GM21526 (cell line): ENCODE results near the gene BANP.
A peak's percentile ranks its signal among the peaks of the same experiment; 100 is the strongest.

Experiments
- ATAC-seq: cut with Tn5 transposase; IDR thresholded peaks from one replicate; pipeline ENCODE4 v1.9.1; 2021; ENCODE audit warnings: moderate library complexity; ENCODE audit not compliant: unreplicated experiment, low FRiP score

Gene BANP

DNA sequence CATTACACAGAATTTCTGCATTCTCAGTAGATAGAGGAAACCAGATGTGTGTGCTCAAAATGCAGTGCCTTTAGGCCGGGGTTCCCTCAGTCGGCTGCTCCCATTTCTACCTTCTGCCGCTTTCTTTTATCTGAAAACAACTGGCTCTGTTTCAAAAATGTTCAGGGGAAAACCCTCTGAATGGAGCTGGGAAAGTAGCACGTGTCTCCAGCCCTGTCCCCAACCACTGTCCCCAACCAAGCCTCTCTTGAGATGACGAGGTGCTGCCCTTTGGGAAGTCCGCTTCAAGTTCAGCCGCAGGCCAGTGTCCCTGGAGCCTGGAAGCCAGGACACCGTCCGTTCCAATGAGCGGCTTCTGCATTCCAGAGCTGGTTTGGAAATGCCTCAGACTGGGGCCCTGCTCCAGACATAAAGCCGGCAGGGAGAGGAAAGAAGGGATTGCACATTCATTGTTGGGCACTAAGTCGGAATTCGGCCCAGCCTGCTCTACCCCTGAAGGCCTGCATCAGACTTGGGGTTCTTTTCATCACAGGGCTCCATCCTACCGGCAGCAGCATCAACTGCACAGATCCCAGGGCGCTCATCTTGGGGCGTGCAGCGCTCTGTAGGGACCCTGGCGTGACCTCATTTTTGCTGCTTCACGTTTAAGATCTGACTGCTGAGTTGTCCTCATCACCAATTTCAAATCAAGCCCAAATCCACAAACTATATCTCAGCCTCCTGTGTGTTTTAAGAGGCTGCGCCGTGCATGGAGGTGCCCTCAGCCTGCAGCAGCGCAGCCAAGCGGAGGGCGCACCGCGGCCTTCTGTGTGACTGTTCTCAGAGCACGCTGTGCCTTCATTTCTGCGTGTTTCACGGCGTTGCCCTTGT is 111.3 kb downstream of the BANP start:
- ATAC-seq: no peak

DNA sequence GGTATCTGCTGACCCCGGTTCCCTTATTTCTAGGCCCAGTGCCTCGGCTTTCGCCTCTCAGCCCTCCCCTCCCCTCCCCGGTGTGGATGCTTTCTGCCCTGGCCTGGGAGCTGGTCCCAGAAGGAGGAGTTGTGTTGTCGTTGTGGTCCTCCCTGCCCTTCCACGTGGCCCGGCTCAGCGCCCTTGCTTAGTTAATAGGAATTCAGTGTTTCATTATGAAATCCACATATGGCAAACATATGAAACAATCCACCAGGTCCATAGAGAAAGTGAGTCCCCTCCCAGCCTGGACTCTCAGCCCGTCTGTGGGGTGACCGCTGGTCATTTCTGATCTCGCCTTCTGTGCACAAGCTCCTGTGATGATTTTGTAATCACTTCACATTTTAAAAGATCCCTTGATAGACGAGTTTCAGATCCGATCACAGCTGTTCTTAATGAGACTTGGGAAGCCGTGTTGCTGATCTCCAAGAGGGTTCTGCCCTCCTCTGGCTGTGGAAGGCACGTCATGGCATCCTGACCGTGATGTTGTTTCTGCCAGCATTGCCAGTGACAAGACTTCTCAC is 112.1 kb downstream of the BANP start:
- ATAC-seq: no peak

DNA sequence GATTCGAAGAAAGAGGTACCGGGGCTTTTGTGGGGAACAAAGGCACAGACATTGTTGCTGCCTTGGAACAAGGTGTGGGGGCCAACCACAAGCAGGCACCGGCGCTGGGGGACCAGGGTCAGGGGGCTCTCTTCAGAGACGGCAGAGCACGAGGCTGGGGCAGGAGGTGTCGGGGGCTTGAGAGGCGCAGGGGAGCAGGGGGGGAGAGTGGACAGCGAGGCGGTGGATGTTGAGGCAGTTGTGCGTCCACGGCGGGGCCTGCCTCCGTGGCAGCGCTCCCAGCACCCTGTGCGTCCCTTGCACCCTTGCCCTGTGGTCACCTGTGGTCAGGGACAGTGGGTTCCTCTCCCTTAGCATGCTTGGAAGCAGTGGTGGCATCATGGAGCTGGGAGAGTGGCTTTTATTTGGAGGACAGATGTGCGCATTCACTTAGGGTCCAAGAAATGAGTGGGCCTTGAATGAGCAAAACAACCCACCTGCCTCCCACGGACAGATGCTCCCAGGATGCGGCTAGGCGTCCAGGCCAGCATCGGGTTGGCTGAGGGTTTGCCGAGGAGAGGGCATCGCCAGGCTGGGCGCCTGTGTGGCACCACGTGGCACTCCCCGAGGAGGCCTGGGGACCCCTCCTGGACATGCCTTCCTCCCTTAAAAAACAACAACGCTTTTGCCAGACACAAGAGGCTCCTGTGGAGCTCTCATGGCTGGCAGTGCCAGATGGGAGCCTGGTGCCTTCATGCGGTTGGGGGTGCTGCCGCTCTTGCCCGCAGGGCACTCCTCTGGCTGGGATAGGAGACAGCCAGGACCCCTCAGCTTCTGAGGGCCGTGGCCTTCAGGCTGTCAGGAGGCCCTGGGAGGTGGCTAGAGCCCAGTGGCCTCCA is 113.0 kb downstream of the BANP start:
- no peak for ATAC-seq

DNA sequence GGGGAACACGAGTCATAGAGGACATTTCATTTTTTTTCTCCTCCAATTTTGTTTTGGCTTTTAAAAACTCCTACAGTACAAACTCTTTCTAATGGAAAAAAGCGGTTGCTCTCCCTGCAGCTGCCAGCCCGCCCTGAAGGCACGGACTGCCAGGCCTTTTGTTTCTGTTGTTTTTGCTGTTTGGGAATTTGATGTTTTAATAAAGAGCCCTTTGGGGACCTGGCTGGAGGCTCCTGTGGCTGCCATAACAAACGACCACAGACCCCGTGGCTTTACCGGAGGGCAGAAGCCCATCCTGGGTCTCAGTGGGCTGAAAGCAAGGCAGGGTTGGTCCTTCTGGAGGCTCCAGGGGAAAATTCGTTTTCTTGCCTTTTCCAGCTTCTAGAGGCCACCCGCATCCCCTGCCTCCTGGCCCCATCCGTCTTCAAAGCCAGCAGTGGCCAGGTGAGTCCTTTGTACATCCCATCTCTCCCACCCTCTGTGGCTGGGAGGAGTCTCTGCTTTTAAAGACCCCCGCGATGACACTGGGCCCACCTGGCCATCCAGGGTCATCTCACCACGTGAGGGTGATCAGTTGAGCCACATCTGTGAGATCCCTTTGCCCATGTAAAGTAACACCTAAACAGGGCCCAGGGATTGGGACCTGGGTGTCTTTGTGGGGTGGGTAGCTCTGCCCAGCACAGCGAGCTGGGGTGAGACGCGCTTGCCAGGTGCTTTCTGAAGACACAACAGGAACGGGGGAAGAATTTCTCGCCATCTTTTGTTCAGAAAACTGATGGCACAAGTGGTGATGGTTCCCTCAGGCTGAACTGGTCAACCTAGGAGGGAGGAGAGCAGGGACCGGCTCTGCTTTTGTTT is 113.9 kb downstream of the BANP start:
- ATAC-seq: no peak

DNA sequence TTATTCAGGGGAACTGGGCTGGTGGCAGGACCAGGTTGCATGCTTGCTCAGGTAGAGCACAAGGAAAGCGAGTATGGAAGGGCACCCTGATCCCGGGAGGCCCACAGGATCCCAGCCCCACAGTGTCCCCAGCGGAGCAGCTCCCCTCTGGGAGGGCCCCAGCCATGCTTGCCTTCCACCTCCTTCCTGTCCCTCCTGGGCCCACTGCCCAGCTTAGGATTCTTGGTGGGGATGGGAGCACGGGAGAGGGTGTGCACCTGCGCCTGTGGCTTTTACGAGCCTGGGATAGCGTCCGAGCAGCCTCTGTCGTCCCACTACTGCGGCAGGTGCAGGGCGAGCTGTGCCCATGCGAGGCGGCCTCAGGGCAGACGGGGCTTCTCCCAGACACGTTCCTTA is 114.5 kb downstream of the BANP start:
- ATAC-seq: no peak

DNA sequence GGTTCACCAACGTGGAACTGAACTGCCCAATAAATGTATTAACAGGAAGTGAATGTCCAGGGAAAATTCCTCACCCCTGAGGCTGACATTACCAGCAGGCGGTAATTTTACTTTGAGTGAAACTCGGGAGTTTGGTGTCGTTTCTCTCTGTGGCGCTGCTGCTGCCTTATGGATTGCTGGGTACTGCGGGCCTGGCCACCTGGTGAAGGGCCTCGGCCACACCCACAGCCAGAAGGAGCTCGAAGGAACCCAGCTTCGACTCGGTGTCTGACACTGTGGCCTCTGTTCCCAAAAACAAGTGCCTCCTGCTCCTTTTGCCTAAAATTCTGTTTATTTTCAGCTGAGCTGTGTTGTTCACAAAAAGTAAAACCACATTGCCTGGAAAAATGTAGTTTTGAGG is 115.0 kb downstream of the BANP start:
- no peak for ATAC-seq

DNA sequence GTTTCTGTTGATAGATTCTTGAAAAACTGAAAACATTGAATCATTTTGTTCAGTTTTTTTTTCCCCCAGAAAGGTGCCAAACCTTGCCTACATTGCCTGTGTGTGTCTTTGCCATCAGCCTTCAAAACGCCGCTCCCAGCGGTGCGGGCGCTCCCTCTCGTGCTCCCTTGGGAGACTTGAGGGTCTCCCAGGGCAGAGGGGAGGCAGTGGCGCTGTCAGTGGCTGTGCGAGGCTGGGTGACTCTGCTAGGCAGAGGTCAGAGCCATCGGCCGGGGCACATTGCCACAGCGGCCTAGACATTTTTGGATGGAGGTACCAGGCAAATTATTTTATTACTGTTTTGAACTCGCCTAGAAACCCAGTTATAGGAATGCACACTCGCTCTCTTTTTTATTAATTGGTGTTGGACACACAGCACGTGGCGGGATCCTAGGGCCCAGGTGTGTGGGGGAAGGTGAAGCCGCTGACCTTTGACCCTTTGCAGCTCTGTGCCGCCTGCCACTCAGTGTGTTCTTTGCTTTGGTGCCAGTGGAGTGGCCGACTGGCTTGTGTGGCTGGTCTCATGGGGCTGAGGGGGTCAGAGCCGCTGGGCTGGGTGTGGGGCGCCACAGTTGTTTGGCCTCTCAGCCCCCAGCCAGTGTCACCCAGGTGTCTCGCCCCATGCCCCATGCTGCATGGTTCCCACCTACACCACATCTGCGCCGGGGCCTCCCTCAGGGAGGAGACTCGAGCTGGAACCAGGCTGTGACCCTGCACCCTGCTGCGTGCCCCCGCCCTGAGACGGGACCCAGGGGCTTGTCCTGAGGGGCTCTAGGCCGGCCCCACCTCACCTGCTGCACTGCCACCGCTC is 115.7 kb downstream of the BANP start:
- no peak for ATAC-seq

DNA sequence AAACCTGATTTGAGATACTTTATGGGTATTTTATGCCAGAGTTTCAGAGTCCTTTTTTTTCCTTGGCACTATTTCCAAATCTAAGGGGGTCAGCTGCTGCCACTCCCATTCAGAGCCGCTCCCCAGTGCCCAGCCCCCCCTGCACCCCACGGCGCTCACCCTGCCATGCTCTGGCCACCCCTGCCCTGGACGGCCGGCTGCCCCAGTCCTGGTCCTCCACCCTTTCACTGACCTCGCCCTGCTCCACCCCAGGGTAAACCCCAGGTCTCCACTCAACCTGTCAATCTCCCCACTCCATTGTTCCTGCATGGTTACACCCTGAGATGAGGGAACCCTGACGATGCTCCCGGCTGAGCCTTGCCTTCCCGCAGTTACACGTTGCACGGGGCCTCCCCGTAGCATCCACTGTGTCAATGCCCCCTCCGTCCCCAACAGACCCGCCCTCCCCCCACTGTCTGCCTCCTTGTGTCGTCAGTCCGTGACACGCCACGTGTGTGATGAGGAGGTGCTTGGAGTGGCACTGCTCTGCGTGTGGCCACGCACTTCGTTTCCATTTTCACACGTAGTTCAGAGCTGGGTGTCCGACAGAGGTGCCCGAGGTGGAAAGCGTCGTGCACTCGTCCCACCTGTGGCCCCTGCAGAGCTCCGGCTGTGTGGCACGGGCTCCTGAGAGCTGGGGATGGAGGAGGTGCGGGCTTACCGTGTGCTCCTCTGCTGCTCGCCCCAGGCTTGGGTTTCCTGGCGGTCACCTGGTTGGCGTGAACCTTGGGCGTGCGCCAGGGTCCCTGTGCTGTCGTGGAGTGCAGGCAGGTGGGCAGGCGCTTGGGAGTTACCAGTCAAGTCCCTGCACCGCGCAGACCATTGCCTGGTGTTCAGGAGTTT is 116.5 kb downstream of the BANP start:
- no peak for ATAC-seq

DNA sequence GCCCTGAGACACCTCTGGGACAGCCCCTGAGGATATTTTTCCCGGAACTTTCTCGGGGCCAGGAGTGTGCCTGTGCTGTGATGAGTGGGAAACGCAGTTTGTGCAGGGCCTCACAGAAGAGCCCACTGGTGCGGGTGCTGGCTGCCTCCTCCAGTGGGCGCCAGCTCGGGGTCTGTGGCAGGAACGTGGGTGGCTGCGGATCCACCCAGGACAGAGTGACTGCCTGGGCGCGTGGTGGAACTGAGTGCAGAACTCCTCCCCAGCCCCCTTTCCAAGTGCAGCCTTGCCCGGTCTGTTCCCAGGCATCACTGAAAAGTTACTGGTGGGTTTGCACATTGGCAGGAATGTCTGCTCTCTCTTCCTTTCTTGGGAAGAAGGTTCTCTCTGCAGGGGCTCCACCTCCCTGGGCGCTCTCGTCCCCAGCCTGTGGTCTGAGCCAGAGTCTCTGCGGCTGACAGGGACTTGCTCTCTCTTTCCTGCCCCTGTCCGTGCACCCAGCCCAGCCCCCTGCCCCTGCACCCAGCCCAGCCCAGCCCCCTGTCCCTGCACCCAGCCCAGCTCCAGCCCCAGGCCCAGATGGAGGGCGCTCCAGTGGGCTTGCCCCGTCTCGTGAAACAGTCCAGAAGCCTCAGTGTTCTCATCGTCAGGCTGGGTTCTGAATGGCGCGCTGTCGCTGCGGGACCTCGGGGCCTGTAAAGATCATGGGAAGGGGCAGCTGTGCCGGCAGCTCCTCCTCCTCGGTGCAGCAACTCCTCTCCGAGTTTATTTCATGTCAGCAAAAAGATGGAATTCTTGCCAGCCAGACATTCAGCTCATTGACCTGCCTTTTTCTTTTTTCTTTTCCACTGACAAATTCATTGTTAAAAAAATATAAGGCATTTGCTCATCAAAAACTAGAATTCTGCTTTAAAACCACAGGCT is 117.5 kb downstream of the BANP start:
- no peak for ATAC-seq

DNA sequence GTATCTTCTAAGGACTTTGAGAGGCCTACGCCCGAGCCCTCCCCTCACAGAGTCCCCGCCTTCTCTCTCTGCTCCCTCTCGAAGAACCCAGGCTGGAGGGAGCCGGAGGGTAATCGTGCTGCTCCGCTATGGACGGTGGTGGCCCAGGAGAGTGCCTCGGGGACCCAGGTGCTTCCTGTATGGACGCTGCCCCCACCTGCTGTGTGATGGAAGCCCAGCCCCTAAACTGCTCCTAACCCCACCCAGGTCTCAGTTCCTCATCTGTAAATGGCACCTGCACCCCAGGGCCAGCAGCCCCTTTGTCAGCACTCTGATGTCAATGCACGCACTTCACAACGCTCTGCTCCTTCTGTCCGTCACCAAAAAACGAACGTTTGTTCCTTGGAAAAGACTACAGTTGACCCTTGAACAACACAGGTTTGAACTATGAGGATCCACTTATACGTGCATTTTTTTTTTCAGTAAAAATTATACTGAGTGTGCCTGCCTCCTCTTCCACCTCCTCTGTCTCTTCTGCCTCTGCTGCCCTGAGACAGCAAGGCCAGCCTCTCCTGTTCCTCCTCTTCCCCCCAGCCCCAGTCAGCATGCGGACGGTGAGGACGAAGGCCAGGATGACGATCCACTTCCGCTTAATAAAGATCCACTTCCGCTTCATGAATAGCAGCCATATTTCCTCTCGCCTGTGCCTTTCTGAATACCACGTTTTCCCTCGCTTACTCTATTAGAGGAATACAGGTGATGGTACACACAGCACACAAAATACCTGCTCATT is 118.3 kb downstream of the BANP start:
- ATAC-seq: peak; percentile 75

DNA sequence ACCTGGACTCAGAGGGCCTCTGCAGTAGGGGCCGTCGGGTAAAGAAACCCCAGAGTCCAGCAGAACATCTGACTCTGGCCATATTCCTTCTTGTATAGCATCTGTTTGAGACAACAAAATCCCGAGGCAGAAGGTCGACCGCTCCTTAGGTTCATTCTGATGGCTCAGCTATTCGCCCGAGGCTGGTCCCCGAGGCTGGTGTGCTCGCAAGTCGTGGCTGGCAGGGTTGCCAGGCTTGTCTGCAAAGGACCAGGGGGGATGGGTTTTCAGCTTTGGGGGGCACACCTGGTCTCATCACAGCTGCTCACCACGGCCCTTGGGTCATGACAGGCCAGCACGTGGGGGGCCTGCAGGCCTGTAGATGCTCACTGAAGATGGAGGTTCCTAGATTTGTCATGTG is 119.1 kb downstream of the BANP start:
- no peak for ATAC-seq

DNA sequence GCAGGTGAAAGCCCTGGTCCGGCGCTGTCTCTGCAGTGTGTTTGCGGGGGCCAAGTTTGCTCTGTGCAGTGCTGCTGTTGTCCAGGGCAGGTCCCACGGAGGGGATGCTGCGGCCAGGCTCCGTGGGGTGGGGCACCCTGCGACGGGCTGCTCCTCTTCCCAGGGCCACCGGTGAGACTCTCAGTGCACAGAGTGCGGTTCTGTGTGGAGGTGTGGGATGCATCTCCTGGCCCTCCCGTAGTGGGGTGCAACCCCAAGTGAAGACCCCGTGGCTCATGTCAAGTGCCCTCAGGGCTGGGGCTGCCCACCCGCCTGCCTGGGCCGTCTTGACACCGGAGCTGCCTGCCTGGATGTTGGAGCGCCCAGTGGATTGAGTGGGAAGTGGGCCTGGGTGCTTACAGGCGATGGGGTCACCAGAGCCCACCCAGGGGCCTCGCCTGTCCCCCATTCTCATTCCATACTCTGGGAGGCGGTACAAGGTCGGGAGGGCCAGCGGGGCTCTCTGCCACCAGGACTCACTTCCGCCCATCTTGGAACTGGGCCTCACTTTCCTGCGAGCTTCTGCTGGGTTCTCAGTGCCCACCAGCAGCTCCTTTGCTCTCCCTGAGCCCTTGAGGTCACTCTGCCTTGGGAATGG is 119.9 kb downstream of the BANP start:
- ATAC-seq: no peak

DNA sequence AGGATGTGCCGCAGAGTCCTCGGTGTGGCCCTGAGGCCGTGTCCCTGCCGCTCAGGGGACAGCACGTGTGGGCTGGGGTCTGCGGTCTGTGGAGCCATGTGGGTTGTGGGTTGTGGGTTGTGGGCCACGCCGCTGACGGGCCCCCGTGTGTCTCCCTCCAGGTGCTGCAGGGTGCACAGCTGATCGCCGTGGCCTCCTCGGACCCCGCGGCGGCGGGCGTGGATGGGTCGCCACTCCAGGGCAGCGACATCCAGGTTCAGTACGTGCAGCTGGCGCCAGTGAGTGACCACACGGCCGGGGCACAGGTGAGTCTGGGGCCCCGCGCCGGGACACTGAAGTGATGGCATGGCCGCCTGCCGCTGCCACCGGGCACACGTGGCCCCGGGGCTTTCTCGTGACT is 120.7 kb downstream of the BANP start:
- no peak for ATAC-seq

DNA sequence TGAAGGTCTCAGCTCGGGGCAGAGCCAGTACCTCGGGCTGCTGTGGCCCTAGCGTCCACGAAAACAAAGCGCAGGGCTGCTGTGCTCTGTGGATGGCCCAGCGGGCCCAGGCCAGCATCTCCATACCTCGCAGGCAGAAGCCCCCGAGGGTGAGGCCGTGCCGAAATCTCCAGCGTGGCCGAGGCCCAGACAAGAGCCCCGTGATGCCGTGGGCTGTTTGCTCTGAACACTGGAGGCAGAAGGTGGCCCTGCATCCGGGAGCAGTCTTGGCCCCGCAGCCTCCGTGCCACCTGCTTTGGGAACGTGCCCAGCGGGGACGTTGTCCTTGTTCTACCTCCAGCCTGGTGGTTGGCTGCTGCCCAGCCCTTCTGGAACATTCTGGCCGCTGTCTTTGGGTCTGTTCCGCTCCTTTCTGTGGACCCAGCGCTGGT is 121.4 kb downstream of the BANP start:
- ATAC-seq: no peak

DNA sequence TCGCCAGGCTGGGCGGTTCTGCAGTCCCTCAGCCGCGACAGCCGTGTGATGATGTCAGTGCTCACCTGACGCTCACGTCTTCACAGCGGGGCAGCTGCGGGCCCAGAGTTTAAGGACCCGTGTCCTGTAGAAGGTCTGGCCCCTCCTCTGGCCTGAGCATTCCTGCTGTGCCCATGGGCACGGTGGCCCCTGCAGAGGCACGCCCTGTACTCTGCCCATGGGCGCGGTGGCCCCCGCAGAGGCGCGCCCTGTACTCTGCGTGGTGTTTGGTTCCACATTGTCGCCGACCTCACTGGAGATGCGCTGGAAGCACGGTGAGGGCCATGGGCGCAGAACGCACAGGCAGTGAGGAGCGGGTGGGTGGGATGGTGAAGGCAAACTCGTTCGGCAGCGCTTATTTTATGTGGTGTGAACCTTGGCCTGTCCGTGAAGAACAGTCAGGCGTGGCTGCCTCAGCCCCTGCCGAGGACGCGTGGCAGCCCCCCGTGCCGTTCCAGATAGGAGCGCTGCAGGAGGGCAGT is 122.0 kb downstream of the BANP start:
- no peak for ATAC-seq

DNA sequence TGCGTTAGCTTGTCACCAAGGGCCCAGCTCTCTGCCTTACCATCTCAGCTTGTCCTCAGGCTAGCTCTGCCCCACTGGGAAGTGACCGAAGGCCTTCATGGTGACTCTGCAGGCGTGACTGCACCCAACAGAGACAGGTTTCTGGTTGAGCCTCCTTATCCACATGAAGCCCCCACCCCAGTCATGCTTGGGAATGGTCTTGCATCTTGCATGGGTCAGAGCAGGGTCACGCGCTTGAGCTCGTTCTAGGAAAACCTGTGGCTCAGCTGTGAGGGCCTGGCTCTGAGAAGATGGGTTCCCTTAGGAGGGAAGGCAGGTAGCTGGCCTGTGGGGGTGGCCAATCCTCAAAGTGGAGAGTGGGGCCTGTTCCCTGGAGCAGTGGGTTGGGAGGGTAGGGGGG is 122.8 kb downstream of the BANP start:
- no peak for ATAC-seq
